ENCODE data around the gene PLA2G4D.

PLA2G4D gene

DNA sequence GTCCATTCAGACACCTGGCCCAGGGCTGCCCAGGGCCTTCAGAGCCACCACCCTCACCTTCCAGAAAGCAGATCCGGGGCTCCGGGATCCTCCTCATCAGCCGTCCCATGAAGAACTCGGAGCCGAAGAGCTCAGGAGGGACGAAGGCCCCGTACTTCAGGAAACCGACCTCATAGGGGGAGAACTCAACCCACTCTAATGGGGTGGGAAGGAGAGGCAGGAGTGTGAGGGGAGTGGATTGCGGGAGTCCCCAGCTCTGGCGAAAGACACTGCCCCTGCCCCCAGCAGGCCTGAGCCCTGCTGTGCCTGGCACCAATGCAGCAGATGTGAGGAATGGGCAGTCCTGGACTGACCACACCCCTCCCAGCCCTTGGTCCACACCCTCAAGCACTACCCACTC lies 22.6 kb downstream of the PLA2G4D start:
- TF ChIP-seq, protein P1, sequence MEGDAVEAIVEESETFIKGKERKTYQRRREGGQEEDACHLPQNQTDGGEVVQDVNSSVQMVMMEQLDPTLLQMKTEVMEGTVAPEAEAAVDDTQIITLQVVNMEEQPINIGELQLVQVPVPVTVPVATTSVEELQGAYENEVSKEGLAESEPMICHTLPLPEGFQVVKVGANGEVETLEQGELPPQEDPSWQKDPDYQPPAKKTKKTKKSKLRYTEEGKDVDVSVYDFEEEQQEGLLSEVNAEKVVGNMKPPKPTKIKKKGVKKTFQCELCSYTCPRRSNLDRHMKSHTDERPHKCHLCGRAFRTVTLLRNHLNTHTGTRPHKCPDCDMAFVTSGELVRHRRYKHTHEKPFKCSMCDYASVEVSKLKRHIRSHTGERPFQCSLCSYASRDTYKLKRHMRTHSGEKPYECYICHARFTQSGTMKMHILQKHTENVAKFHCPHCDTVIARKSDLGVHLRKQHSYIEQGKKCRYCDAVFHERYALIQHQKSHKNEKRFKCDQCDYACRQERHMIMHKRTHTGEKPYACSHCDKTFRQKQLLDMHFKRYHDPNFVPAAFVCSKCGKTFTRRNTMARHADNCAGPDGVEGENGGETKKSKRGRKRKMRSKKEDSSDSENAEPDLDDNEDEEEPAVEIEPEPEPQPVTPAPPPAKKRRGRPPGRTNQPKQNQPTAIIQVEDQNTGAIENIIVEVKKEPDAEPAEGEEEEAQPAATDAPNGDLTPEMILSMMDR (IDR thresholded peaks at IDR 0.05; ENCODE audit: low read depth, low read length): no peak
- no peak for TF ChIP-seq POLR2A (IDR thresholded peaks at IDR 0.05; ENCODE audit: extremely low read depth, insufficient read length)
- TF ChIP-seq MYC (IDR thresholded peaks at IDR 0.05; ENCODE audit: low read depth, low read length): no peak
- TF ChIP-seq MAX (IDR thresholded peaks at IDR 0.05; ENCODE audit: low read depth, low read length): no peak
- DNase-seq (ENCODE audit: low read depth): no peak
- no peak overlapping the region for H3K4me3 ChIP-seq (ENCODE audit: low read depth, low read length)

DNA sequence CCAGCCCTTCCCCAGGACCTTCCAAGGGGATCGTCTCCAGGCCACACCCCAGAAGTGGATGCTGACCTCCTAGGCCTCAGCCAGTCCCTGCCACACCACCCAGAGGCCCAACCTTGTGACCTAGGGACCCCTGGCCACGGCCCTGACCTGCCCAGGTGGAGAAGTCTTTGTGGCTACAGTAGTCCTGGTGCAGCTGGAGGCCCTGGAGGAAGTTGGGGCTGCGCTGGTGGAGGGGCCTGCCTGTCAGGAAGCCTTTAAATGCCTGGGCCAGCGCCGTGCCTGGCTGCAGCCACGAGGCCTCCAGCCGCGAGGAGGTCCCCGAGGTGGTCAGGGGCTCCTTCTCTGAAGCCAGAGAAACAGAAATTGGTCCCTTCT lies 23.4 kb downstream of the PLA2G4D start:
- no peak overlapping the region for H3K4me3 ChIP-seq (ENCODE audit: low read depth, low read length)
- TF ChIP-seq POLR2A (IDR thresholded peaks at IDR 0.05; ENCODE audit: extremely low read depth, insufficient read length): no peak
- no peak for TF ChIP-seq MYC (IDR thresholded peaks at IDR 0.05; ENCODE audit: low read depth, low read length)
- TF ChIP-seq, protein P1 (IDR thresholded peaks at IDR 0.05; ENCODE audit: low read depth, low read length): no peak
- no peak; the same call in 1 of the 2 replicates for TF ChIP-seq MAX (IDR thresholded peaks at IDR 0.05; ENCODE audit: low read depth, low read length)
- DNase-seq (ENCODE audit: low read depth): no peak

DNA sequence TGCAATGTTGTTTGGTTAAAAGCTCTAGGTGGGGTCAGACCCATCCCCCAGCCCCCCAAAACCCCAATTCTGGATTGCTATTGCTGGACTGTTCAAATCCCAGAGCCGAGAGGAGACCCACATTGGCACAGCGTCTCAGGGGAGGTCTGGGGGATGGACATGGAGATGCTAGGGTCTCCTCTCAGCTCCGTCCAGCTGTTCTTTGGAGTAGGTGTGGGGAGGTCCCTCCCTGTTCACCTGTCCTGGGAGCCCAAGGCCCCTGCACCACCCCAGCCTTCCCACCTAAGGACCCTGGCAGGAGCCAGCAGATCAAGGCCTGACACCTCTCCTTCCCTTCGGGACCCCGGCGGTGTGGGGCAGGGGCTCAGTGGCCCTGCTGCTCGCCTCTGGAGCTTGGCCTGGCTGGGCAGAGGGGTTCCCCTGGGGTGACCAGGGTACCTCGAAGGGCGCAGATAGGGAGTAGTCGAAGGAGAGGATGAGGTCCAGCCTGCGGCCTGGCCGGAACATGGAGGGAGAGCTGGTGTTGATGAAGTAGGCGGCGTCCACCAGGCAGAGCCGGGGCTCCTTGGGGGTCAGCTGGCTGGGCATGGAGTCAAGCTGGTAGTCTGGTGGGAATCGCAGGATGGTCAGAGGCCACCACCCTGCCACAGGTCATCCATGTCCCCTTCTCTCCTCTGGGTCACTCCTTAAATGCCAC lies 23.9 kb downstream of the PLA2G4D start:
- DNase-seq (ENCODE audit: low read depth): no peak
- no peak overlapping the region for H3K4me3 ChIP-seq (ENCODE audit: low read depth, low read length)
- TF ChIP-seq POLR2A (IDR thresholded peaks at IDR 0.05; ENCODE audit: extremely low read depth, insufficient read length) (no peak), MAX (IDR thresholded peaks at IDR 0.05; ENCODE audit: low read depth, low read length) (no peak), MYC (IDR thresholded peaks at IDR 0.05; ENCODE audit: low read depth, low read length) (no peak)
- TF ChIP-seq, protein P1 (IDR thresholded peaks at IDR 0.05; ENCODE audit: low read depth, low read length): no peak

- no peak for TF ChIP-seq POLR2A (IDR thresholded peaks at IDR 0.05; ENCODE audit: extremely low read depth, insufficient read length)
- TF ChIP-seq MYC (IDR thresholded peaks at IDR 0.05; ENCODE audit: low read depth, low read length): no peak
- TF ChIP-seq, protein P1 (IDR thresholded peaks at IDR 0.05; ENCODE audit: low read depth, low read length): no peak
- TF ChIP-seq MAX (IDR thresholded peaks at IDR 0.05; ENCODE audit: low read depth, low read length): no peak
- no peak overlapping the region for H3K4me3 ChIP-seq (ENCODE audit: low read depth, low read length)
- DNase-seq (ENCODE audit: low read depth): no peak
Observed at GRCh38 chr15:42069496-42070278, 24.7 kb downstream of the PLA2G4D start.

- DNase-seq (ENCODE audit: low read depth): peak; percentile 15
- no peak overlapping the region for H3K4me3 ChIP-seq (ENCODE audit: low read depth, low read length)
- TF ChIP-seq MAX (IDR thresholded peaks at IDR 0.05; ENCODE audit: low read depth, low read length): no peak
- no peak for TF ChIP-seq POLR2A (IDR thresholded peaks at IDR 0.05; ENCODE audit: extremely low read depth, insufficient read length)
- TF ChIP-seq MYC (IDR thresholded peaks at IDR 0.05; ENCODE audit: low read depth, low read length): no peak
- TF ChIP-seq, protein P1 (IDR thresholded peaks at IDR 0.05; ENCODE audit: low read depth, low read length): no peak
Observed at GRCh38 chr15:42069025-42069424, 25.3 kb downstream of the PLA2G4D start.
